Astrocyte (in vitro differentiated cells and primary cell): Measurements from ENCODE around the gene SHQ1.

Experiments used
- CTCF ChIP-seq: IDR thresholded peaks from 2 replicates; pipeline ENCODE4 v1.5.1; 2011; ENCODE audit warnings: low read depth, mild to moderate bottlenecking, inconsistent platforms, low read length, moderate library complexity; ENCODE audit not compliant: insufficient read depth
- EZH2 ChIP-seq: IDR thresholded peaks from 2 replicates; pipeline ENCODE4 v1.6.1; 2012; ENCODE audit warnings: mild to moderate bottlenecking, low read length, inconsistent platforms; ENCODE audit not compliant: insufficient read depth

GRCh38 chr3:72722930-72723726 lies 125.1 kb downstream of the SHQ1 start:
- no peak for TF ChIP-seq CTCF
- no peak for TF ChIP-seq EZH2
